ENCODE data around the gene MCL1. TPM values are rescaled to one million over a fixed set of nuclear protein-coding genes. Genes with fewer than 3 reads are reported as not detected.

MCL1 gene
- polyA plus RNA-seq, 1 of the 3 experiments (the other 2 are of a cell fraction): 110 TPM

Small RNA genes lying within 50 kb of the gene (small RNA-seq; reads per million reads assigned to genes)
- gene MIR4257 (0 reads per million in 7 experiments), gene RF00015 (0 reads per million in 7 experiments), gene RF00561 (0 reads per million in 7 experiments), gene RN7SL473P (0 to 0.11 (median 0) reads per million in 7 experiments), gene RN7SL600P (0 to 0.78 (median 0) reads per million in 7 experiments)

Other genes starting within 250 kb of the MCL1 start
- 9.2 and 10.3 TPM in 2 replicates for gene RPRD2, start 215.5 kb downstream of the MCL1 start, polyA plus RNA-seq (2012; rRNA removed)
- gene TARS2, start 92.2 kb downstream of the MCL1 start, polyA plus RNA-seq (2012; rRNA removed): 22.2 and 22.7 TPM in 2 replicates
- 20.2 and 32.3 TPM in 2 replicates for gene ECM1, start 71.5 kb downstream of the MCL1 start, polyA plus RNA-seq (2012; rRNA removed)
- 0.50 and 0.72 TPM in 2 replicates for gene FALEC, start 63.9 kb downstream of the MCL1 start, polyA plus RNA-seq (2012; rRNA removed)
- 2.4 and 3.4 TPM in 2 replicates for gene ADAMTSL4, start 30.2 kb downstream of the MCL1 start, polyA plus RNA-seq (2012; rRNA removed)
- gene ENSA, start 50.0 kb upstream of the MCL1 start, polyA plus RNA-seq (2012; rRNA removed): 47.4 and 56.3 TPM in 2 replicates
- gene GOLPH3L, start 117.5 kb upstream of the MCL1 start, polyA plus RNA-seq (2012; rRNA removed): 7.8 and 8.1 TPM in 2 replicates
- gene HORMAD1, start 141.3 kb upstream of the MCL1 start, polyA plus RNA-seq (2012; rRNA removed): not detected in 2 replicates
- 1.4 and 2.3 TPM in 2 replicates for gene CTSS, start 186.2 kb upstream of the MCL1 start, polyA plus RNA-seq (2012; rRNA removed)
- 6.3 and 7.9 TPM in 2 replicates for gene CTSK, start 228.7 kb upstream of the MCL1 start, polyA plus RNA-seq (2012; rRNA removed)